HG03469 (cell line): Measurements from ENCODE around the gene IDS.

Source experiments
- ATAC-seq: cut with Tn5 transposase; IDR thresholded peaks from one replicate; pipeline ENCODE4 v1.9.1; 2021; ENCODE audit warnings: mild to moderate bottlenecking, moderate library complexity, moderate number of reproducible peaks; ENCODE audit not compliant: unreplicated experiment

The IDS gene

DNA sequence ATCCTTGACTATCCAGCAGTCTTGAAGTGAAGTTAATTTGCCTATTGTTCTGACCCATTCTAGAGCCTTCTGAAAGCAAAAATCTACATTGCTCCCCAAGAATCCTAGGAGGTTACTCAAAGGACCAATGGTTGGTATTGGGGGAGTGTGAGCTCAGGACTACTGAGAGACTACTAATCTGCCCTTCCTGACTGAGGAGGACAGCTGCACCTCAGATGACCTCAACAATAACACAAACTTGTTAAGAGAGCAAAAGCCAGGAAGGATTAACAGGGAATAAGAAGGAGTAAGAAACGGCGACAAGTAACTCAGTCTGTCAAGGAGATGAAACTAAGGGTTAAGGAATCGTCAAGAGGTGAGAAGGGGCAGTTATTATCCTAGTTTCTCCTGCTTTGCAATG is 43.4 kb downstream of the IDS start:
- no peak for ATAC-seq

DNA sequence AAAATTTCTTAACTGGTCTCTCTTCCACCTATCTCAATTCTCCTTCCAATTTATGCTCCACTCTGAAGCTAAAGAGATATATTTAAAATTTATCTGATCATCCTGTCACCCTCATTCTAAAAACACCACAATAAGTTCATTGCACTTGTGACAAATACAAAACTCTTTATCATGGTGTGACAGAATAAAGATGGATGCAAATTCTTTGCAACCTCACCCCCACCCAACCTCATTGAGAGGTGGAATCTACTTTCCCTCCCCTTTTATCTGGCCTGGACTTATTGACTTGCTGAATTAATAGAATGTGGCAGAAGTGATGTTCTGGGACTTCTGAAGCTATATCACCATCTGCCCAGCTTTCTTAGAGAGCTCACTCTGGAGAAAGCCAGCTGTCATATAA is 46.5 kb downstream of the IDS start:
- ATAC-seq = no peak

GRCh38 chrX:149456476-149457245 is 48.4 kb downstream of the IDS start:
- ATAC-seq = no peak

GRCh38 chrX:149455934-149456333 is 49.2 kb downstream of the IDS start:
- no peak for ATAC-seq

- ATAC-seq = no peak
Observed at GRCh38 chrX:149453906-149454822, 50.9 kb downstream of the IDS start.

DNA sequence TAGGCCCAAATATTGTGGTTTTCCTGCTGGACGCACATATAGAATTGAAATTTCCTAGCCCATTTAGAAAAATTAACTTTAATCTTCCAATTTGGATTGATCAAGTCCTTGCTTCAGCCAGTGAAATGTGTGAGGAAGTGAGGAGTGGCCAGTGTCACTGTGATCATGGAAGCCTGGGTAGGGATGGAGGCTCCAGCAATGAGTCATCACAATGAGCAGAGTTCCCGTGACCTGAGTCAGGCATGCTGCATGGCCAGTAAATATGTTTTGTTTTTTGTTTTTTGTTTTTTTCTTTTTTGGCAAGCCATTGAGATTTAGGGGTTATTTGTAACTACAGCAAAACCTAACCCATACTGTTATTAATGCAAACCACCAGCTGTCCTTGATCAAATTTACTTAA is 52.1 kb downstream of the IDS start:
- no peak for ATAC-seq

DNA sequence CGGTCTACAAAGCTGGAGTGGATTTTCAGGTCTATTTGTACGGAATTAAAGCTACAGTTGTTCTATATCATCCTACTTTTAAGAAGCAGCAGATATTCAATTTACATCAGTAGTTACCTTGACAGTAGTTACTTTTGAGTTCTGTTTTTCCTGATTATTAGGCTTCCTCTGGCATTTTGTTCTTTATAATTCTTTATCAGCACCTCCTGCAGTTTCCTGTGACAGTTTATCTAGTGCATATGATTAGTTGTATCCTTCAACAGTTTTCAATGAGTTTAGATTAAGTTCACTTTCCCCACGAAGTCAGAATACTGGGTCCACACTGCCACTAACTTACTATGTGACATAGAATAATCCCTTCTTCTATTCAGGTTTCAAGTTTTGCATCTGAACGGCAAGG is 71.7 kb downstream of the IDS start:
- no peak for ATAC-seq

DNA sequence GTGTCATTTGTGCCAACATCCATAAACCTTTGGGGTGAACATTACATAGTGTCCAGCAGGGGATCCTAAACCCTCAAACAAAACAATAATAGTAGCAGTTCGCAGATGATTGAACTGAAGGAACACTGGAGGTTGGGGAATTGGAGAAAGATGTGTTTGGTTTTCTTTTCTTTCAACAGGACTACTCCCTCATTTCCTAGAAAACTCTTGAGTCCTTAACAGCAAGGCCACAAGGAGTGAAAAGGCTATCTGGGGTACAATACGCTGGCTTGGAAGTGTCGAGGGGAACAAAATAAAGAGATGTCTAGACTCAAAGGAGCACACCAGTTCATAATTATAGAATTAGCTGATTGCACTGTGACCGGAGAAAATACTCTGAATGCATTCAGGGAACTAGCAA is 72.1 kb downstream of the IDS start:
- no peak for ATAC-seq
